ENCODE results near the gene VAX1.

VAX1 gene

GRCh38 chr10:117163061-117163953, 25.2 kb upstream of the VAX1 start:
- no peak overlapping the region for H3K4me3 ChIP-seq (ENCODE audit: low read depth, low read length)
- DNase-seq (ENCODE audit: low read depth) = no peak
- TF ChIP-seq, protein P1, sequence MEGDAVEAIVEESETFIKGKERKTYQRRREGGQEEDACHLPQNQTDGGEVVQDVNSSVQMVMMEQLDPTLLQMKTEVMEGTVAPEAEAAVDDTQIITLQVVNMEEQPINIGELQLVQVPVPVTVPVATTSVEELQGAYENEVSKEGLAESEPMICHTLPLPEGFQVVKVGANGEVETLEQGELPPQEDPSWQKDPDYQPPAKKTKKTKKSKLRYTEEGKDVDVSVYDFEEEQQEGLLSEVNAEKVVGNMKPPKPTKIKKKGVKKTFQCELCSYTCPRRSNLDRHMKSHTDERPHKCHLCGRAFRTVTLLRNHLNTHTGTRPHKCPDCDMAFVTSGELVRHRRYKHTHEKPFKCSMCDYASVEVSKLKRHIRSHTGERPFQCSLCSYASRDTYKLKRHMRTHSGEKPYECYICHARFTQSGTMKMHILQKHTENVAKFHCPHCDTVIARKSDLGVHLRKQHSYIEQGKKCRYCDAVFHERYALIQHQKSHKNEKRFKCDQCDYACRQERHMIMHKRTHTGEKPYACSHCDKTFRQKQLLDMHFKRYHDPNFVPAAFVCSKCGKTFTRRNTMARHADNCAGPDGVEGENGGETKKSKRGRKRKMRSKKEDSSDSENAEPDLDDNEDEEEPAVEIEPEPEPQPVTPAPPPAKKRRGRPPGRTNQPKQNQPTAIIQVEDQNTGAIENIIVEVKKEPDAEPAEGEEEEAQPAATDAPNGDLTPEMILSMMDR (IDR thresholded peaks at IDR 0.05; ENCODE audit: control insufficient read depth, extremely low read depth, insufficient read depth) = no peak

- TF ChIP-seq, protein P1 (IDR thresholded peaks at IDR 0.05; ENCODE audit: control insufficient read depth, extremely low read depth, insufficient read depth) = no peak
- no peak overlapping the region for H3K4me3 ChIP-seq (ENCODE audit: low read depth, low read length)
- no peak for DNase-seq (ENCODE audit: low read depth)
Measured at GRCh38 chr10:117162093-117163060, 24.3 kb upstream of the VAX1 start.

DNA sequence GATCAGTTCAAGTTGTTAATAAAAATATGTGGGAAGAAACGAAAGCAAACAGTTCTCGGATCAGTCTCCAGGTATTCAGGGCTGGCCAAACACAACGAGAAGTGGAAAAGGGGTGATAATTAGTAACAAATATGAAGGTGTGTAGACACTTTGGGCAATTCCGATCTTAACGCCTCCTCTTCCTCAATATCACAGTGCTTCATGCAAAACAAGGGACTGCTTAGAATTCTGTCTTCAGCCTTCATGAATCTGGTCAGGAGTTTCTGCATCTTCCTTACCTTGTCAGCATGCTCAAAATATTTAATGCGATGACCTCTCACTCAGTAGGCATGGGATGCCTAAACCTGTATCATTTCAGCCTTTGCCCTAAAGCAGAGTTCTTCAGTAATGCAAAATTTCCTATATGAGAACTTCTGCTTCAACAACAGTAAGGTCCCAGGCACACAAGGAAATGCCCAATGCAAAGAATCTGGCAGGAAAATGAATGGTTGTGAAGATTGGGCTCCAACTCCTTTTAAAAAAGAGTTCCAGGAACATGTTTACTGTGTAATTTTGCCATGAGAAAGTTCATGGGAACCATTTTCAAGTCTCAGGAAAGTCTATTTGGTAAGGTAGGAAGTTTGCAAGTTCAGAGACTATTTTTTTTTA, 23.4 kb upstream of the VAX1 start:
- TF ChIP-seq, protein P1 (IDR thresholded peaks at IDR 0.05; ENCODE audit: control insufficient read depth, extremely low read depth, insufficient read depth) = no peak
- DNase-seq (ENCODE audit: low read depth) = no peak
- H3K4me3 ChIP-seq (ENCODE audit: low read depth, low read length) = no peak overlapping the region

DNA sequence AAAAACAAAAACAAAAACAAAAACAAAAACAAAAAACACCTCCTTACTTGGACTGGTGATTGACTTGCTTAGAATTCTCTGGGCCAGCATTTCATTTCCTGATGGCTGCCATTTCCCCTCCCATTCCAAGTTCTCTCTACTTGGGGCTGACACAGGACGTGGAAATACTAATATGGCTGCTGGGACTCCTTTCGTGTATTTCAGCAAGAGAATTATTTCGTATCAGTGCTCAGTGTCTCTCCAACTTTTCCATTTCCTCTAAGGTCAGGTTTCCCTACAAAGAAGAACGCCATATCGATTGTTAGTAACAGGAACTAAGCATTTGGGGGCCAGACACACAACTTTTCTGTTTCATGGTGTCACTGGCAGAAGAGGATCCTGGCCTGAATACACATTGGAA, 22.5 kb upstream of the VAX1 start:
- no peak overlapping the region for H3K4me3 ChIP-seq (ENCODE audit: low read depth, low read length)
- DNase-seq (ENCODE audit: low read depth) = no peak
- TF ChIP-seq, protein P1 (IDR thresholded peaks at IDR 0.05; ENCODE audit: control insufficient read depth, extremely low read depth, insufficient read depth) = no peak

DNA sequence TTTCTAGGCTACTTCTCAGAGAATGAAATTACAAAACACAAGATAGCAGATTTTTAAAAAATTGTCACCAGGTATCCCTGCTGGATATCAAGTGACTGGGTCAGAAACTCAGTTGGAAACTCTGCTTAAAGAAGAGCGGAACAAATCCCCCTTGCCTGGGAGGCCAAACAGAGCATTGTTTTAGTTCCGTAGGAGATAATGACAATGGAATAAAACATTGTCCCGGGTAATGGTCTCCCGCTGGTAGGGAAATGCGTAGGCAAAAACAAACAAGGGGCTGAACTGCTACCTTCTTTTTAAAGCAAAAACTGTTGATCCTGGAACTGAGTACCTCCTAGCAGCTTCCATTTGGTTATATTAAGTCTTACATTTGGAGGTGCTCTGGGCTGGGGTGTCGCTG, 21.3 kb upstream of the VAX1 start:
- H3K4me3 ChIP-seq (ENCODE audit: low read depth, low read length) = no peak overlapping the region
- no peak for DNase-seq (ENCODE audit: low read depth)
- TF ChIP-seq, protein P1 (IDR thresholded peaks at IDR 0.05; ENCODE audit: control insufficient read depth, extremely low read depth, insufficient read depth) = no peak

- DNase-seq (ENCODE audit: low read depth) = no peak
- TF ChIP-seq, protein P1 (IDR thresholded peaks at IDR 0.05; ENCODE audit: control insufficient read depth, extremely low read depth, insufficient read depth) = no peak
- no peak overlapping the region for H3K4me3 ChIP-seq (ENCODE audit: low read depth, low read length)
Measured at GRCh38 chr10:117158297-117158696, 20.2 kb upstream of the VAX1 start.

Measured in LNCaP clone FGC (cell line).